ENCODE measurements around the gene PPP1R3E. TPM values are rescaled to one million over a fixed set of nuclear protein-coding genes. Genes with fewer than 3 reads are reported as not detected.

The PPP1R3E gene
- total and polyA plus RNA-seq, 2 of the 13 experiments (the other 11 are each of a cell fraction or from before 2014, with no cell fraction given), result 16.5 to 26.5 TPM

- no peak for TF ChIP-seq SKIL (CRISPR knock-in tag; IDR thresholded peaks at IDR 0.05; ENCODE audit: borderline replicate concordance)
- peak; percentile 77 for TF ChIP-seq GATAD2A (CRISPR knock-in tag; IDR thresholded peaks at IDR 0.05)
- peak; percentile 79 for TF ChIP-seq ZNF766 (CRISPR knock-in tag; IDR thresholded peaks at IDR 0.05; ENCODE audit: borderline replicate concordance)
- peak; percentile 37 for TF ChIP-seq RXRB (CRISPR knock-in tag; IDR thresholded peaks at IDR 0.05; ENCODE audit: borderline replicate concordance)
- peak; percentile 77 for TF ChIP-seq RXRA (CRISPR knock-in tag; IDR thresholded peaks at IDR 0.05)
- TF ChIP-seq ADNP (CRISPR knock-in tag; IDR thresholded peaks at IDR 0.05), result peak; percentile 52; the same call in 1 of the 2 replicates
- TF ChIP-seq DBP (CRISPR knock-in tag; IDR thresholded peaks at IDR 0.05; ENCODE audit: not compliant biosample characterization), result no peak
- TF ChIP-seq AHDC1 (CRISPR knock-in tag; IDR thresholded peaks at IDR 0.05; ENCODE audit: borderline replicate concordance), result no peak
- no peak for TF ChIP-seq GLMP (CRISPR knock-in tag; IDR thresholded peaks at IDR 0.05; ENCODE audit: borderline replicate concordance)
- TF ChIP-seq JUN (CRISPR knock-in tag; IDR thresholded peaks at IDR 0.05), result peak; percentile 19; the same call in 1 of the 2 replicates
- 0 out of 2 replicates have a peak, but pooled peaks have one; percentile 45 for TF ChIP-seq LRRFIP1 (CRISPR knock-in tag; conservative IDR thresholded peaks at IDR 0.05)
- TF ChIP-seq NFYB (CRISPR knock-in tag; IDR thresholded peaks at IDR 0.05), result peak; percentile 100
- no peak for TF ChIP-seq MTF1 (CRISPR knock-in tag; IDR thresholded peaks at IDR 0.05)
- TF ChIP-seq NRL (CRISPR knock-in tag; IDR thresholded peaks at IDR 0.05; ENCODE audit: borderline replicate concordance), result peak; percentile 96
These were observed 16.4 kb downstream of the PPP1R3E start, which contains the start of gene HOMEZ (continued) for GRCh38 chr14:23286020-23286901.
